GM21529 (cell line): ENCODE measurements around the gene ARFGAP3.
"Not testable (repeated sequence)": the region's sequence is repeated elsewhere in the genome, so short reads cannot be mapped to it uniquely, and the experiment has no call there.

ENCODE experiments used
- ATAC-seq: cut with Tn5 transposase; IDR thresholded peaks from one replicate; pipeline ENCODE4 v1.9.1; 2021; ENCODE audit not compliant: unreplicated experiment

The ARFGAP3 gene

DNA sequence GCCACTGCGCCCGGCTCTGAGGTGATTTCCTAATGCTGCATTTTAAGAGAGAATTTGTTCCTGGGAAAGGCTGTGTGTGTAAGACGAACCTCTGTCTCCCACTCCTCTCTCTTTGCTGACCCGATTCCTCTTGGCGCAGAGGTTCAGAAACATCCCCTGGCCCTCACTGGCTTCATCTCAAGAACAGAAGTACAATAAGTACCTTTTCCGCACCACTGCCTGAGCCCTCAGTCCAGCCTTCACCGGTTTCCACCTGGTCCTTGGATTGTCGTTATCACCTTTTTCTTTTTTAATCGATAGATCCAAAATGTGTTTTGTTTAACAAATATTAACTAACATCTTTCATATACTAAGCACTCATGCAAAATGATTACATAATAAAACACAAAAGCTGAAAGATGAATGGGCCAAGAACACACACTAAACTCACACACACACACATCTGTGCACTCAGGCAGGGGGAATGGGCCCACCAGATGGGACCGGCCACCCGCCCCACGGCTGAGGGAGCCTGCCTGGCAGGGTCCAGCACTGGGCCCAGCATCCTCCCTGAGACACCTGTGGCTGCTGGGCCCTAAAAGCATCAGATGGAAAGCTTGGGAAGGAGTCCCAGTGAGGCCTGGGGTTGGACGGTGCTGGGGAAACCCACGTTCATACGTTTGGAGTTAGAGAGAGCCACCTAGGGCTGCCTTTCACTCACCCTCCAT lies 86.0 kb downstream of the ARFGAP3 start:
- ATAC-seq: no peak

DNA sequence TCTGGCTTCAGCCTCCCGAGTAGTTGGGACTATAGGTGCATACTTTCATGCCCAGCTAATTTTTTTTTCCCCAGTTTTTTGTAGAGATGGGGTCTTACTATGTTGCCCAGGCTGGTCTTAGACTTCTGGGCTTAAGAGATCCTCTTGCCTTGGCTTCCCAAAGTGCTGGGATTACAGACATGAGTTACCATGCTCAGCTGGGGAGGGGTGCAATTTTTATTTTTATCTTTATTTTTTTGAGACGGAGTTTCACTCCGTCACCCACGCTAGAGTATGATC lies 86.7 kb downstream of the ARFGAP3 start:
- ATAC-seq: no peak

DNA sequence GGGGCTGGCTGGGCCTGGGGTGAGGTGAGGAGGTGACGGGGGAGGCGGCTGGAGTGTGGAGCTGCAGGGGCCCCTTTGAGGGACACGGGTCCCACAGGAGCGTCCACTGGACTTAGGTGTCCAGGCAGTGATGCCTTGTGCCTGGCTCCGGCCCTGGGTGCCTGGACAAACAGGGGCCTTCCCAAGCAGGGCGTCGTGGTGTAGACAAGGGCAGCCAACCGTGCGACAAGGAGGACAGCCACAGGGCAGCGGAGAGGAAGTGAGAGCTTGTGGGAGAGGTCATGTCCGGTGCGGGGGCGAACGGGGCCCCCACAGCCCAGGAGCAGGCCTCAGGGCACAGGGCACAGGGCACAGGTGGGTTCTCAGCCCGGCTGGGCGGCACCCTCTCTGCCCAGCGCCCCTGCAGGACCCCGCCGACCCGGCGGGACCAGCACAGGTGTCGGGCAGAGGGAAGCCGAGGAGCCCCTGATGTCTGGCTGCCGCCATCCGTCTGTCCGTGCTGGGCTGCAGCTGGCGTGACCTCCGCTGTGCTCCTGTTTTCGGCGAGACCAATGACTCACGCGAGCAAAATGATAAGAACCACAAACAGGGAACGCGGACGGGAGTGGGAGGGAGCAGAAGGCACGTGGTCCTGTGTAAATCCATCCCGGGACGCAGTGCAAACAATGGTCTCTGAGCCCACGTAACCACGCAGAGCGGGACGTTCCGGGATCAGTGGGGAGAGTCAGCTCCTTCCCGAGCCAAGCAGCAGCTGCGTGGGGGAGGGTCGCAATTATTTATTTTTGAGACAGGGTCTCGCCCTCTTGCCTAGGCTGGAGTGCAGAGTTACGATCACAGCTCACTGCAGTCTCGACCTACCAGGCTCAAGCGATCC lies 87.3 kb downstream of the ARFGAP3 start:
- peak; percentile 82 for ATAC-seq

DNA sequence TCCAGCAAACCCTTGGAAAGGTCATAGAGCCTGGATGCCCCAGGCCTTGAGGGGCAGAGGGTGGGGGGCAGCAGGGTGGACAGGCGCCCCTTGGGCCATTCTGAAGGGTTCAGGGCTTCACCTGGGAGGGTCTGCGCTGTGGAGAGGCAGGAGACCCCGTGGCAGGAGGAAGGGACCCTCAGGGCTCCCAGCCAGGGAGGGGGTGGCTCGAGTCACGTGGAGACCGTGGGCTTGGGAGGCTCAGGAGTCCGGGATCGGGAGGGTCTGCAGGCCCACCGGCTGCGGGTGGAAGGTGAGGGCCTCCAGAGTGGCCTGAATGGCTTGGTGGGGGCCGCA lies 87.9 kb downstream of the ARFGAP3 start:
- no peak for ATAC-seq

DNA sequence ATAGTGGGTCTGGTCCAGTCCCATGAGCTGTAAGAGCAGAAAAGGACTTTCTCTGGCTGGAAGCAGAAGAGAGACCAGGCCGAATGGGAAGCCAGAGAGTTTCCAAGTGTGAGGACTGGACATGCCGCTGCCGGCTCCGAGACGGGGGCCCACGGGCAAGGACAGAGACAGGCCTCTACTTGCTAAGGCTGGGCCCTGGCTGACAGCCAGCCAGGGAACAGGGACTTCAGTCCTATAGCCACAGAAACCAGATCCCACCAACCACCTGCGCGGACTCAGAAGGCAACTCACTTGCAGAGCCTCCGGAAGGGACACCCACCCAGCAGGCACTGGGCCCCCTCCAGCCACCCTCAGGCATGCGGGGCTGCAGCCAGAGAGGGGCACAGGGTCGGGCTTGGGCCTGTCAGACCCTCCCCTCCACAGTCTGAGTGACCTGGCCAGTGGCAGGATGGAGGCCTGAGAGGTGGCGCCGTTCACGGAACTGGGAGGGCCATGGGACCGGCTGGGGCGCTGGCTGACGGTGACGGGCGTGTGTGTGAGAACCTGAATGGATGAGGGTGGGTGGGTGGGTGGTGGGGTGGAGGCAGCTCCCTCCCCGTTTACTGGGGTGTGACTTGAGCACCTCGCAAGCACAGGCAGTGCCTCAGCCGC lies 88.6 kb downstream of the ARFGAP3 start:
- ATAC-seq: no peak

DNA sequence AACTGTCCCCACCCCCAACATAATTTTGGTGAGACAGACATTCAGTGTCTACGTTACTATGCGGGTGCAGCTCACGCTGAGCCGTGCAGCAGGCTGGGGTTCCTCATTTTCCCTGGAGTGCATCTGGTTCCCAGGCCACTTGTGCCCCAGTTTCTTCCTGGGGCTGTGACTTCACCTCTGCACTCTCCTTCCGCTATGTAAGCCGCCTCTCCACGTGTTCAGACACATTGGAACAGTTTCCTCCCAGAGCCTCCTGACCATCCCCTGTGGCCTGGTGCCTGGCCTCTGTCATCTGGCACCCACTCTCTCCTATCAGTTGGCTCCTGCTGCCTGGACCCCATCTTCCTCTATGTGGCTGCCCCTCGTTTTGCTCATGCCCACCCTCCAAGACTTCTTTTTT lies 90.2 kb downstream of the ARFGAP3 start:
- no peak for ATAC-seq

DNA sequence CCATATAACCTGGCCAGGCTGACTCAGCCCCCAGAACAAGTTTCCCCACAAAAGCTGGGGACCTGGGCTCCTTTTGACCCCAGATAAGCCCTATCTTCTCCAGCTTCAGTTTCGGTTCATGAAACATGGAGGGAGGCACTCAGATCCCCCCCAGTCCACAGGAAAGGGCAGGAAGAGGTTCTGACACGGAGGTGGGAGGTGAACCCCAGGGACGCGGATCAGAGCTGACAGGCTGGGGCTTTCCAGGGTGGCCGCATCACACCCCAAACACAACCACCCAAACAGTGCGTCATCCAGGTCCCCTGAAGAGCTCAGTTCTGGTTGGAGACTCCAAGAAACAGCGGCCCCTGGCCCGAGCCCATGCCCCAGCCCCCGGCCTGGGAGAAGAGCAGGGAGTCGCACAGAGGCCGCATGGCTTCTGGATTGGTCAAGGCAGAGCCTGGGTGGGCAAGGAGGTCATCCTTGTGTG lies 92.1 kb downstream of the ARFGAP3 start:
- no peak for ATAC-seq

DNA sequence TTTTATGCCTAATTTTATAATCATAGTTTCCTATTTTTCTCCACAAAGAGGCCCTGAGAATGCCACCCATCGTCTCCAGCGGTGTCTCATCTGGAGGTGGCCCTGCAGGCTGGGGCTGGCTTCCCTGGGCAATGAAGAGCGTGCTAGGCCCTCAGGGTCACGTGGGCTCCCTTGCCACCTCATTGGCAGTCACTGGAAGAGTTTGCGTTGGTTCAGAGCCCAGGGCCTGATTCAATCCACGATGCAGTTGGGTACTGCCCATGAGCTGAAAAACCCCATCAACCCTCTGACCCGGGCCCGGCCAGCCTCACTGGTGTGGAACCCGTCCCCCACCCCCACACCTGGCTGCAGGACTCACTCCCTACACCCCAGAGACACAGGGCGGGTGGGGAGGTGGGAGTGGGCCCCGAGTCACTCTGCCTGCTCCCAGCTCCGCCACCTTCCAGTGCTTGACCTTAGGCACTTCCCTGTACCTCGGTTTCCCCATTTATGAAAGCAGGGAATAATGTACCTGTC lies 93.0 kb downstream of the ARFGAP3 start:
- no peak for ATAC-seq

DNA sequence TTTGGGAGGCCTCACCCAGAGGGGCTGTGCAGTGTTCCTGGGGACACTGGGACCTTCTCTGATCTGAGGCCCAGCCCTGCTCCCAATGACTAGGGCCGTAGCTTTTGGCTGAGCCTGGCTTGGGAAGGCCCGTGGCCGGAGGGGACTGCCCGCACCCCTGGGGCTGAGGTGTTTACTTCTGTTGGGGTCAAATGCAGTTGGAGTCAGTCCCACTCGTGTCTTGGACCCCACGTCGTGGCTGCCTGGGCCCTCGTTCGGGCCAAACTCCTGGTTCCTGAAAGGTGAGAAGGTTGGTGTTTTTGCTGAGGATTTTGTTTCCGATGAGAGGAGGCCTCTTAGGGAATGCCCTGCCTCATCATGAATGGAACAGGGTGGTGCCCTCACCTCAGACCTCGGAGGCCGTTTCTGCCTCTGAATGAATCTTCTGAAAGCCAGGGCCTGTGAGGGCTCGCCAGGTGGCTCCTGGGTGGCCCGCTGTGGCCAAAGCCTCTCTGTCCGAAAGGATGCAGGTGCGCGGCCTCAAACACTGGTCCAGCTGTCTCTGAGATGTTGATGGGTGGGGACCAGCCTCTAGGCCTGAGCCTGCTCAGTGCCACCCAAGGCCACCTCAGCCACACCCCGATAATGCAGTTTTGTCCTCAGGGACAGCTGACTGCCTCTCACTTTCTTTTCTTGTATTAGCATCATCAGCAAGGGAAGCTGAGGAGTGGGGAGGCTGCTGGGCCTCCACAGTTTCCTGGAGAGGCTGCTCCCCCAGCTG lies 96.1 kb downstream of the ARFGAP3 start:
- ATAC-seq: no peak

DNA sequence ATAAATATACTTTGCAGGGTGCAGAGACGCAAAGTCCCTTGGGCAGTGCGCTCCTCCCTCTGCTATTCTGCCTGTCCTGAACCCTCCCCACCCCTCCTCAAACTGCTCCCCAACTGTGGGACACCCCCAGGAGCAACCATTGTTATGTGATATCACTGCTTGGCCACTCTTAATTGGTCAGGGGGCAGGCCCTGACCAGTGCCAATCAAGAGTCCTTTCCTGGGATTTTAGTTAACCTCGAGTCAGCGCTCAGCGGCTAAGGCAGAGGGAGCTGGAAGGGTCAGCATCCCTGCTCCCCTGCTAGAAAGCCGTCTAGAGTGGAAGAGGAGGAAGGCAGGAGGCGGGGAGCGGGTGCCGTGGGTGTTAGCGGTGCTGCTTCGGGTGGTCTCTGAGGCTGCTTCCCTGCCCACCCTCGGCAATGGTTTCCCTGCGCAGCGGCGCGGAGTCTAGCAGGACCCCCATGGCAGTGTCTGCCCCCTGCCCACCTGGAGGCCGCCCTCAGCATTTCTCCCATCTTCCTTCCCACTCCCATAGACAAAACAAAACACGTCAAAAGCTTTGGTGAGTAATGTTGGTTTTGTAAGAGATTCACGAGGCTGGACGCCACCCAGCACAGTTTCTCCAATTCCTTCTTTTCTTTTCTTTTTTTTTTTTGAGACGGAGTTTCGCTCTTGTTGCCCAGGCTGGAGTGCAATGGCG lies 98.0 kb downstream of the ARFGAP3 start:
- ATAC-seq: no peak

DNA sequence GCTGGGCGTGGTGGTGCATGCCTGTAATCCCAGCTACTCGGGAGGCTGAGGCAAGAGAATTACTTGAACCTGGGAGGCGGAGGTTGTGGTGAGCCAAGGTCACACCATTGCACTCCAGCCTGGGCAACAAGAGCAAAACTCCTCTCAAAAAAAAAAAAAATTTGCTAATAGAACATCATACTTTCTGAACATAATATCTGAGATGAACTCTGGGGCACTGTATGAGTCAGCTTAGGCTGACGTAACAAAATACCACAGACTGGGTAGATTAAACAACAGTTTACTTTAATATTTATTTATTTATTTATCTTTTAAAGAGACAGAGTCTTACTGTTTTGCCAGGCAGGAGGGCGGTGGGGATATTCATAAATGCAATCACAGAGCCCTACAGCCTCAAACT lies 101.5 kb downstream of the ARFGAP3 start:
- ATAC-seq: not testable (repeated sequence)

DNA sequence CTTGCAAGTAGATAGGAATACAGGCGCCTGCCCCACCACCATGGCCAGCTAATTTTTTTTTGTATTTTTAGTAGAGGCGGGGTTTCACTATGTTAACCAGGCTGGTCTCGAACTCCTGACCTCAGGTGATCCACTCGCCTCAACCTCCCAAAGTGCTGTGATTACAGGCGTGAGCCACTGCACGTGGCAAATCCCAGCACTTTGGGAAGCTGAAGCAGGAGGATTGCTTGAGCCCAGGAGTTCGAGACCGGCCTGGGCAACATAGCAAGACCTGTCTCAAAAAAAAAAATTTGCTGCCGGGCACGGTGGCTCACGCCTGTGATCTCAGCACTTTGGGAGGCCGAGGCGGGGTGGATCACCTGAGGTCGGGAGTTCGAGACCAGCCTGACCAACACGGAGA lies 102.0 kb downstream of the ARFGAP3 start:
- ATAC-seq: not testable (repeated sequence)

DNA sequence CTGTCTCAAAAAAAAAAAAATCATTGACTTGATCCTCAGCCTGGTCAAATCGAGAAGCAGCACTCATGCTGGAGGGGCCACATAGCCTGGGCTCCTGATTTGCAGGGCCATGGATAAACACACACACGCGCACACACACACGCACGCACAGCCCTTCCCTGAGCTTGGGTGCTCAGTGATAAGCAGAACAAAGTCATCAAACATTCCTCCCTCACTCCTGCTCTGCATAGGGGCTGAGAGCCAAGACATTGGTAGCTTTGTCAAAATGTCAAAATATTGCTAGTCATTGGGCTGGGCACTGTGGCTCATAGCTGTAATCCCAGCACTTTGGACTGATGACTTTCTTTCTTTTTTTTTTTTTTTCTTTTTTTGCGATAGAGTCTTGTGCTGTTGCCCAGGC lies 102.4 kb downstream of the ARFGAP3 start:
- ATAC-seq: no peak

DNA sequence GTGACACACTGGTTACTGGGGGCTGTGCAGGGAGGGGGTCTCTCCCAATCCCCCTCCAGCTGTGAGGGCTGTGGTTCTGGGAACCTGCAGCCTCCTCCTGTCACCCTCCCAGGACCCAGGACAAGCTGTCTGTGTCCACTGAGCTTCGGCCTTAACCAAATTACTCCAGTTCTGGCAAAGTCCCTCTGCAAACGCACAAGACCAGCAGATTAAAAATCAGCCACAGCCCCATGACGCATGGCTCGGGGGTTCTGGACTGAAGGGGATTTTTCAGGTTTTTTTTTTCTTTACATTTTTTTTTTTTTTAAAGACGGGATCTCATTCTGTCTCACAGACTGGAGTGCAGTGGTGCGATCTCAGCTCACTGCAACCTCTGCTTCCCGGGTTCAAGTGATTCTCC lies 104.2 kb downstream of the ARFGAP3 start:
- ATAC-seq: no peak

DNA sequence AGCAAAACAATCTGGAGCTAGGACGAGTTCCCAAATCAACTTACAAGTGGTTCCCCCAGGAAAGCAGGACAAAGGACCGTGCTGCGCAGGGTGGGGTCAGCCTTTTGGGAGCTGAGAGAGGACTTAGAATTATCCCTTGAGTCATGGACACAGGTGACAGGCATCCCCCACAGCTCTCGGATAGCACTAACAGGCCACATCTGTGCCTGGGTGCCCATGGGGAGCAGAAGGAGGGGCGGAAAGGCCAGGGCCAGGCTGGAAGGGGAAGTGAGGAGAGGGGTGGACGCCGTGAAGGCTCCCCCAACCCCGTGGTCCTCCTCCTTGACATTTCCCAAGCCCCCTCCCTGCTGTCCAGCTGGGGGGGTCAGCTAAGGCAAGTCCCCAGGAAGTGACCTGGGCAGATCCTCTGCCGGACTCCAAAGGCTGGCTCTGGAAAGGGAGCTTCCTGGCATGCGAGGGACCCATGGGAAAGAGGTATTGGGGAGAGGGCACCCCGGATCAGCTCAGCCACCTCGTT lies 104.8 kb downstream of the ARFGAP3 start:
- no peak for ATAC-seq

DNA sequence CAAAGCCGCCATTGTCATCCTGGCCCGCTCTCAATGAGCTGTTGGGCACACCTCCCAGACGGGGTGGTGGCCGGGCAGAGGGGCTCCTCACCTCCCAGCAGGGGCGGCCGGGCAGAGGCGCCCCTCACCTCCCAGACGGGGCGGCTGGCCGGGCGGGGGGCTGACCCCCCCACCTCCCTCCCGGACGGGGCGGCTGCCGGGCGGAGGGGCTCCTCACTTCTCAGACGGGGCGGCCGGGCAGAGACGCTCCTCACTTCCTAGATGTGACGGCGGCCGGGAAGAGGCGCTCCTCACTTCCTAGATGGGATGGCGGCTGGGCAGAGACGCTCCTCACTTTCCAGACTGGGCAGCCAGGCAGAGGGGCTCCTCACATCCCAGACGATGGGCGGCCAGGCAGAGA lies 106.7 kb downstream of the ARFGAP3 start:
- not testable (repeated sequence) for ATAC-seq

DNA sequence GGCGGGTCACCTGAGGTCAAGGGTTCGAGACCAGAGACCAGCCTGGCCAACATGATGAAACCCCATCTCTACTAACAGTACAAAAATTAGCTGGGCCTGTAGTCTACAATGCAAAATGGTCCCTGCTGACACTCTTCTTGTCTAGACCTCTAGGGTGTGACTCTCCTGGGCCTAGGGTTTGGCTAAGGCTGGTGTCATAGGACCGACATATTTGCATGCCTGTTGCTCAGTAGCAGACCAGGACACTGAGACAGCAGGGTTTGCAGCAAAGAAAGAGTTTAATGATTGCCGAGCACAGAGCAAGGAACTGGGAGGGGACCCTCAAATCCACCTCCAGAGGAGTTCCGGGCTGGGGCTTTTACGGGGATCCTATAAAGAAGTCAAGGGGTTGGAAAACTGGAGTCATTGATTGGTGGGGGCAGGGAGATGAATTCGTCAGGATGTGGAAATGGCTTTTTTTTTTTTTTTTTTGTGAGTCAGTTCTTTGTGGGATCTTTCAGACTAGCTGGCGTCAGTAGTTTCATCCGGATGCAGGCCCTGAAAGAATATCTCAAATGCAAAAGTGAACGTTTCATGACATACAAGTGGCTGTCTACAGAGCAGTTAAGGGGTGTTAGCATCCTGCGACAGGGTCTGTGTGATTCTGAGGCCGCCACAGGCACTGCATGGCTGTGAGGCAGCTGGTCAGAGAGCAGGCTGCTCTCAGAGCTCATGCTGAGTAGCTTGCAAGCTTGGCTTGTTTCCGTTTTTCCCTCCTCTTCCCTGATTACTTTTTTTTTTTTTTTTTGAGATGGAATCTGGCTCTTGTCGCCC lies 109.2 kb downstream of the ARFGAP3 start:
- no peak for ATAC-seq
